B cell (primary cell): ENCODE results near the gene SETD1A.

ENCODE experiments used
- CTCF ChIP-seq: fragments of 200-600 bp; IDR thresholded peaks from one replicate; pipeline ENCODE4 v1.8.0; 2022; ENCODE audit warnings: antibody characterized with exemption, mild to moderate bottlenecking
- EZH2 ChIP-seq: IDR thresholded peaks from 2 replicates; pipeline ENCODE4 v1.6.1; 2012; ENCODE audit warnings: borderline replicate concordance, low read depth, mild to moderate bottlenecking, moderate library complexity, low read length; ENCODE audit not compliant: insufficient read depth, poor library complexity, severe bottlenecking

GRCh38 chr16:30927789-30928378 lies 29.7 kb upstream of the SETD1A start:
- TF ChIP-seq CTCF (no peak), EZH2 (no peak)
